HEK293 (cell line): ENCODE measurements around the gene YDJC.
"Not testable (repeated sequence)": the region's sequence is repeated elsewhere in the genome, so short reads cannot be mapped to it uniquely, and the experiment has no call there.

ENCODE experiments used
- MYNN ChIP-seq: fragments of 450-650 bp; formaldehyde crosslinking; IDR thresholded peaks from 2 replicates; pipeline ENCODE4 v1.5.1; 2016; ENCODE audit warnings: missing biosample characterization, missing genetic modification characterization, borderline replicate concordance
- ZNF274 ChIP-seq, 2 experiments: fragments of 200-500 bp in 1 of 2; fragments of 450-650 bp in 1 of 2; sonication (Bioruptor generic) in 1 of 2; formaldehyde crosslinking in 1 of 2; IDR thresholded peaks; 2 replicates each; pipeline versions ENCODE4 v1.5.1 to v1.6.1; 2014 to 2016; ENCODE audit warnings: borderline replicate concordance in 1 of 2, inconsistent platforms in 1 of 2, low read length in 1 of 2, missing biosample characterization in 1 of 2, missing genetic modification characterization in 1 of 2
- ZNF391 ChIP-seq: fragments of 450-650 bp; formaldehyde crosslinking; IDR thresholded peaks from 2 replicates; pipeline ENCODE4 v1.5.1; 2016; ENCODE audit warnings: low read depth, missing biosample characterization, missing genetic modification characterization, borderline replicate concordance
- ZNF521 ChIP-seq: fragments of 450-650 bp; formaldehyde crosslinking; IDR thresholded peaks from 2 replicates; pipeline ENCODE4 v1.5.1; 2017; ENCODE audit warnings: missing biosample characterization, mild to moderate bottlenecking, missing genetic modification characterization
- TF ChIP-seq, protein P1 (sequence below): fragments of 450-650 bp; formaldehyde crosslinking; IDR thresholded peaks from 2 replicates; pipeline ENCODE4 v1.5.1; 2016; ENCODE audit warnings: missing biosample characterization, missing genetic modification characterization
- TF ChIP-seq, protein P2 (sequence below): fragments of 450-650 bp; formaldehyde crosslinking; conservative IDR thresholded peaks from 2 replicates; pipeline ENCODE4 v1.5.1; 2016; ENCODE audit warnings: low read depth, missing biosample characterization, missing genetic modification characterization

DNA sequence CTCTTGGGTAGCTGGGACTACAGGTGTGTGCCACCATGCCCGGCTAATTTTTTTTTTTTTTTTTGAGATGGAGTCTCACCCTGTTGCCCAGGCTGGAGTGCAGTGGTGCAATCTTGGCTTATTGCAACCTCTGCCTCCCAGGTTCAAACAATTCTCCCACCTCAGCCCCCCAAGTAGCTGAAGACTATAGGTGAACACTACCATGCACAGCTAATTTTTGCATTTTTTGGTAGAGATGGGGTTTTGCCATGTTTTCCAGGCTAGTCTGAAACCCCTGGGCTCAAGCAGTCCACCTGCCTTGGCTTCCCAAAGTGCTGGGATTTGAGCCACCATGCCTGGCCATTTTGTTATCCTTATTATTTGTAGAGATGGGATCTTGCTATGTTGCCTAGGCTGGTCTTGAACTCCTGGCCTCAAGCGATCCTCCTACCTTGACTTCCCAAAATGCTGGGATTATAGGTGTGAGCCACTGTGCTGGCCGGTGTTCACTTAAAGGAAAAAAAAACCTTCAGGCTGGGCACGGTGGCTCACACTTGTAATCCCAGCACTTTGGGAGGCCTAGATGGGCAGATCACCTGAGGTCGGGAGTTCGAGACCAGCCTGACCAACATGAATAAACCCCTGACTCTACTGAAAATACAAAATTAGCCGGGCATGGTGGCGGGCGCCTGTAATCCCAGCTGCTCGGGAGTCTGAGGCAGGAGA lies 48.7 kb downstream of the YDJC start:
- TF ChIP-seq ZNF521; ZNF391 (tag by site-specific recombination); ZNF274 (IDR thresholded peaks at IDR 0.05; ENCODE audit: low read length); ZNF274 (tag by site-specific recombination; IDR thresholded peaks at IDR 0.05; ENCODE audit: borderline replicate concordance); MYNN (tag by site-specific recombination): not testable (repeated sequence)
- TF ChIP-seq, protein P1, sequence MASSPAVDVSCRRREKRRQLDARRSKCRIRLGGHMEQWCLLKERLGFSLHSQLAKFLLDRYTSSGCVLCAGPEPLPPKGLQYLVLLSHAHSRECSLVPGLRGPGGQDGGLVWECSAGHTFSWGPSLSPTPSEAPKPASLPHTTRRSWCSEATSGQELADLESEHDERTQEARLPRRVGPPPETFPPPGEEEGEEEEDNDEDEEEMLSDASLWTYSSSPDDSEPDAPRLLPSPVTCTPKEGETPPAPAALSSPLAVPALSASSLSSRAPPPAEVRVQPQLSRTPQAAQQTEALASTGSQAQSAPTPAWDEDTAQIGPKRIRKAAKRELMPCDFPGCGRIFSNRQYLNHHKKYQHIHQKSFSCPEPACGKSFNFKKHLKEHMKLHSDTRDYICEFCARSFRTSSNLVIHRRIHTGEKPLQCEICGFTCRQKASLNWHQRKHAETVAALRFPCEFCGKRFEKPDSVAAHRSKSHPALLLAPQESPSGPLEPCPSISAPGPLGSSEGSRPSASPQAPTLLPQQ (tag by site-specific recombination), result not testable (repeated sequence)
- TF ChIP-seq, protein P2, sequence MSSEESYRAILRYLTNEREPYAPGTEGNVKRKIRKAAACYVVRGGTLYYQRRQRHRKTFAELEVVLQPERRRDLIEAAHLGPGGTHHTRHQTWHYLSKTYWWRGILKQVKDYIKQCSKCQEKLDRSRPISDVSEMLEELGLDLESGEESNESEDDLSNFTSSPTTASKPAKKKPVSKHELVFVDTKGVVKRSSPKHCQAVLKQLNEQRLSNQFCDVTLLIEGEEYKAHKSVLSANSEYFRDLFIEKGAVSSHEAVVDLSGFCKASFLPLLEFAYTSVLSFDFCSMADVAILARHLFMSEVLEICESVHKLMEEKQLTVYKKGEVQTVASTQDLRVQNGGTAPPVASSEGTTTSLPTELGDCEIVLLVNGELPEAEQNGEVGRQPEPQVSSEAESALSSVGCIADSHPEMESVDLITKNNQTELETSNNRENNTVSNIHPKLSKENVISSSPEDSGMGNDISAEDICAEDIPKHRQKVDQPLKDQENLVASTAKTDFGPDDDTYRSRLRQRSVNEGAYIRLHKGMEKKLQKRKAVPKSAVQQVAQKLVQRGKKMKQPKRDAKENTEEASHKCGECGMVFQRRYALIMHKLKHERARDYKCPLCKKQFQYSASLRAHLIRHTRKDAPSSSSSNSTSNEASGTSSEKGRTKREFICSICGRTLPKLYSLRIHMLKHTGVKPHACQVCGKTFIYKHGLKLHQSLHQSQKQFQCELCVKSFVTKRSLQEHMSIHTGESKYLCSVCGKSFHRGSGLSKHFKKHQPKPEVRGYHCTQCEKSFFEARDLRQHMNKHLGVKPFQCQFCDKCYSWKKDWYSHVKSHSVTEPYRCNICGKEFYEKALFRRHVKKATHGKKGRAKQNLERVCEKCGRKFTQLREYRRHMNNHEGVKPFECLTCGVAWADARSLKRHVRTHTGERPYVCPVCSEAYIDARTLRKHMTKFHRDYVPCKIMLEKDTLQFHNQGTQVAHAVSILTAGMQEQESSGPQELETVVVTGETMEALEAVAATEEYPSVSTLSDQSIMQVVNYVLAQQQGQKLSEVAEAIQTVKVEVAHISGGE (tag by site-specific recombination), result not testable (repeated sequence)
